ENCODE measurements around the gene LPP. TPM values are rescaled to one million over a fixed set of nuclear protein-coding genes. Genes with fewer than 3 reads are reported as not detected.
A peak's percentile ranks its signal among the peaks of the same experiment; 100 is the strongest.

LPP gene
- total RNA-seq, 6 experiments from 2014 or later: 41.5 to 90.5 (median 69.5) TPM

DNA sequence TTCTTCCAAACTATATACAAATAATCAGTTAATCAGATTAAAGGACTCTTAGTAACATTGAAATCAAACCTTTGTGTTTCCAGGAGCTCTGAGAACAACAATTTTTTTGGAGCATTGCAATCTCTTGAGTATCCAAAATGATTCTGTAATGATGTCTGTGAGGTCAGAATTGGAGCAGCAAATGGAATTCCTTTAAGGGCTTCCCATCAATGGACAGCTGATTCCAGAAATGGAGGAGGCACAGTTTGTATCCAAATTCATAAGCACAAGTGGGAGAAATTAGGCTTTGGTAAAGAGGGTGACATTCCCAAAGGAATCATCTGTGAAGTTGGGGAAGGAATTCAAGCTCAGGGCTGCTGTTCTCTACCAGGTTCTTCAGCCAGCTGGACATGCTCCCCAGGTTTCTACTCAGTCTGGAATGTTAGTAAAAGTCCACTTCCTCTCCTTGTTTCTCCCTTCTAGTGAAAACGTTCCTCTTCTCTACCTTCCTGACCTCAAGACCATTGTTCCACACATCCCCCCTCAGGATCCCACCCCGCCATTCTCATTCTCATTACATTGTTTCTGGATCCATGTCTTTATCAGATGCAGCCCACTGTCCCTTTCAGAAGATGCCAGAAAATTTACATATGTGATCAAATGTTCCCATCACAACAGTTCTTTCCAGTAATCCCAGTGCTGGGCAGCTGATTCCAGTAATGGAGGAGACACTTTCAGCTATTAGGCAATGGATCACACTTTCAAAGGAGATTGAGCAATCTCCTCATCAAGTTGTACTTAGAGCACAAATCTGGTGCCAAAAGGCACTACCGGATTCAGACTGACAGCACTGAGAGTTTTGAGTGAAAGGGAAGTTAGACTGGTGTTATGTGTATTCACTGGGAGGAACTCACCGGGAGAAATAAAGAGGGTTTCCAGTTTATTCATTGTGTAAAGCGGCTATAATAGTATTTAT, 626.5 kb downstream of the LPP start:
- no peaks in the 10 kb centered on the region for H3K9me3 ChIP-seq
- H3K27me3 ChIP-seq: no peaks in the 10 kb centered on the region
- WGBS (ENCODE audit: insufficient coverage, low coverage, low lambda C conversion rate, missing lambda C conversion rate): 27% methylated on average over 5 of the region's 5 CpGs
- no peaks in the 10 kb centered on the region for H3K36me3 ChIP-seq
- DNase-seq (peak in 2 of 3 donors; percentile 24 to 52), ATAC-seq (peak; percentile 76 to 86 (median 82))
- TF ChIP-seq, protein P1, sequence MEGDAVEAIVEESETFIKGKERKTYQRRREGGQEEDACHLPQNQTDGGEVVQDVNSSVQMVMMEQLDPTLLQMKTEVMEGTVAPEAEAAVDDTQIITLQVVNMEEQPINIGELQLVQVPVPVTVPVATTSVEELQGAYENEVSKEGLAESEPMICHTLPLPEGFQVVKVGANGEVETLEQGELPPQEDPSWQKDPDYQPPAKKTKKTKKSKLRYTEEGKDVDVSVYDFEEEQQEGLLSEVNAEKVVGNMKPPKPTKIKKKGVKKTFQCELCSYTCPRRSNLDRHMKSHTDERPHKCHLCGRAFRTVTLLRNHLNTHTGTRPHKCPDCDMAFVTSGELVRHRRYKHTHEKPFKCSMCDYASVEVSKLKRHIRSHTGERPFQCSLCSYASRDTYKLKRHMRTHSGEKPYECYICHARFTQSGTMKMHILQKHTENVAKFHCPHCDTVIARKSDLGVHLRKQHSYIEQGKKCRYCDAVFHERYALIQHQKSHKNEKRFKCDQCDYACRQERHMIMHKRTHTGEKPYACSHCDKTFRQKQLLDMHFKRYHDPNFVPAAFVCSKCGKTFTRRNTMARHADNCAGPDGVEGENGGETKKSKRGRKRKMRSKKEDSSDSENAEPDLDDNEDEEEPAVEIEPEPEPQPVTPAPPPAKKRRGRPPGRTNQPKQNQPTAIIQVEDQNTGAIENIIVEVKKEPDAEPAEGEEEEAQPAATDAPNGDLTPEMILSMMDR (IDR thresholded peaks at IDR 0.05): no peak
- peak; percentile 46 for TF ChIP-seq POLR2A (IDR thresholded peaks at IDR 0.05)
- H3K4me1 ChIP-seq: peaks cover 0 to 56% (median 23%) of the 10 kb centered on the region in 4 donors
- intact Hi-C loops (cut with DNase I): no loop called here
- H3K27ac ChIP-seq: peak overlapping the region; percentile 51 to 72 (median 61)
- no peak overlapping the region for H3K4me3 ChIP-seq

DNA sequence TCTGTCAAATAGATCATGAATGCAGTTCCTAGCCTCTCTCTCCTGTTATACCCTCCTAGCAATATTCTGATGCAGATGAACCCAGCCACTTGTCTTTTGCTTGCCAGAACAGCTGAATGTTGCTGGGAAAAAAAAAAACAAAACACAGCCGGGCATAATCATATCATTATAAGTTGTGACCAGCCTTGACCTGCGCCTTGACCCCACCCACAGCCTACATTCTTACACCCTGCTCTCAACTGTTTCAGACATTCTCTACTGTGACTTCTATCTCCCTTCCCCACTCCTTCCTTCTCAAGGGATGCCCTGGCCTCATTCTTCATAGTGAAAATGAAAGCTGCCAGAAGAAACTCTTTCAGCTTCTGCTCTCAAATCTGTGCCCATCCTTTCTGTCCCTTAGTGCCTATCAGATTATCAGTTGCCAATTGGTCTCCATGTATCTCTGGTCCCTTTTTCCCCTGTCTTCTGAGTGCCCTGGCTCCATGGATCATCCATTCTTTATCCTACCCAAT, 628.7 kb downstream of the LPP start:
- intact Hi-C loops (cut with DNase I): no loop called here
- H3K9me3 ChIP-seq: no peaks in the 10 kb centered on the region
- TF ChIP-seq, protein P1 (IDR thresholded peaks at IDR 0.05): no peak
- TF ChIP-seq POLR2A (IDR thresholded peaks at IDR 0.05): no peak
- DNase-seq (no peak), ATAC-seq (peak in 1 of 4 donors; percentile 6)
- no peaks in the 10 kb centered on the region for H3K27me3 ChIP-seq
- H3K36me3 ChIP-seq: no peaks in the 10 kb centered on the region
- WGBS (ENCODE audit: insufficient coverage, low coverage, low lambda C conversion rate, missing lambda C conversion rate): 100% methylated on average over 1 of the region's 2 CpGs
- no peak overlapping the region for H3K4me3 ChIP-seq
- H3K27ac ChIP-seq: peak overlapping the region in 1 of 3 donors; percentile 10
- H3K4me1 ChIP-seq: peaks cover 0 to 54% (median 21%) of the 10 kb centered on the region in 4 donors

DNA sequence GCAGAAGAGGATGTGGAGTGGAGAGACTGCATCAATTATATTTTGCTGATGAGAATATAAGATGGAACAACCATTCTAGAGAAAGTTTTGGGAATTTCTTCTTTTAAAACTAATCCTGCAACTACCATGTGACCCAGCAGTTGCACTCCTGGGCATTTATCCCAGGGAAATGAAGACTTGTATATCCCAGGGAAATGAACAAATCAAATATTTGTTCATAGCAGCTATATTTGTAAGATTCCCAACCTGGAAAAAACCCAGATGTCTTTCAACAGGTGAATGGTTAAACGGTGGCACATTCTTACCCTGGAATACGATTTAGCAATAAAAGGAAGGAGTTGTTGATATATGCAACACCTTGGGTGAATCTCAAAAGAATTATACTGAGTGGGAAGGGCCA, 632.5 kb downstream of the LPP start:
- H3K27me3 ChIP-seq: no peaks in the 10 kb centered on the region
- TF ChIP-seq, protein P1 (IDR thresholded peaks at IDR 0.05): no peak
- no peak for TF ChIP-seq POLR2A (IDR thresholded peaks at IDR 0.05)
- 38% methylated on average over 2 of the region's 2 CpGs for WGBS (ENCODE audit: insufficient coverage, low coverage, low lambda C conversion rate, missing lambda C conversion rate)
- DNase-seq (peak in 1 of 3 donors; percentile 48), ATAC-seq (peak; percentile 61 to 83 (median 64))
- H3K4me3 ChIP-seq: no peak overlapping the region
- H3K36me3 ChIP-seq: no peaks in the 10 kb centered on the region
- intact Hi-C loops (cut with DNase I): no loop called here
- no peak overlapping the region for H3K27ac ChIP-seq
- H3K9me3 ChIP-seq: no peaks in the 10 kb centered on the region
- H3K4me1 ChIP-seq: peaks cover 0 to 23% (median 10%) of the 10 kb centered on the region in 4 donors

DNA sequence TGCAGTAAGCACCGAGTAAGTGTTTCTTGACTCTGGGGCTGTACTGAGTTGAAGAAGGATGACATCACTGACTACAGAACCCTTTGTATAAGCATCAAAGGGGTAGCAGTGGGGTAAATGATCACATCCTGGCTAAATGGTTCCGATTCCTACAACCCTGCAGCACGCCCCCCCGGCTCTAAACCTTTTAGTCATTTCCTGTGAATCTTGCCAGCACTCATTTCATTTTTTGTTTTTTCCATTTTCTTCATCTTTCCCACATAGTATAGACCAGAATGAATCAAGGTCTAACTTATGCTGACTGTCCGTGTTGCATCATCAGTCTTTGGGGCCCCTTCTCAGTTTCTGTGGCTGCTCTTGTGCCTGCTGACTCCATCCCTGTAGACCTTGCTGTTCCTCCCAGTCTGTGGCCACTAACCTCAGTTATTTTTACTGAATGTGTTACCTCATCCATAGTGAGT, 634.7 kb downstream of the LPP start:
- ATAC-seq: peak in 2 of 4 donors; percentile 15 to 28
- DNase-seq: no peak
- no peak overlapping the region for H3K27ac ChIP-seq

More for the DNA sequence above, 634.7 kb downstream of the LPP start:
- H3K4me3 ChIP-seq: no peak overlapping the region
- no peaks in the 10 kb centered on the region for H3K9me3 ChIP-seq
- no peaks in the 10 kb centered on the region for H3K36me3 ChIP-seq
- peaks cover 0 to 23% (median 6%) of the 10 kb centered on the region in 4 donors for H3K4me1 ChIP-seq
- H3K27me3 ChIP-seq: no peaks in the 10 kb centered on the region
- TF ChIP-seq, protein P1 (IDR thresholded peaks at IDR 0.05): no peak
- no peak for TF ChIP-seq POLR2A (IDR thresholded peaks at IDR 0.05)
- WGBS (ENCODE audit: insufficient coverage, low coverage, low lambda C conversion rate, missing lambda C conversion rate): 57% methylated on average over 5 of the region's 5 CpGs
- intact Hi-C loops (cut with DNase I): no loop called here

All from right lobe of liver (tissue), 6 donors.